Erythroblast (primary cell): ENCODE data around the gene PARD6G.

Experiments
- GATA1 ChIP-seq: IDR thresholded peaks from 2 replicates; pipeline ENCODE4 v1.6.1; 2011; ENCODE audit warnings: low read depth, mild to moderate bottlenecking, control low read depth, low read length, moderate library complexity
- POLR2A ChIP-seq: IDR thresholded peaks from 2 replicates; pipeline ENCODE4 v1.6.1; 2011; ENCODE audit warnings: mild to moderate bottlenecking, low read length

- TF ChIP-seq POLR2A (no peak), GATA1 (no peak)
Measured at GRCh38 chr18:80233201-80233835, 14.0 kb downstream of the PARD6G start.
